Lower leg skin (tissue), 4 donors: Measurements from ENCODE around the gene FGF11. TPM values are rescaled to one million over a fixed set of nuclear protein-coding genes. Genes with fewer than 3 reads are reported as not detected.
A peak's percentile ranks its signal among the peaks of the same experiment; 100 is the strongest.

Source experiments
- DNase-seq, 2 donors: peaks; one replicate each; pipeline ENCODE4 v3.0.0-alpha.2; 2019; ENCODE audit warnings: low spot score in 2 of 2
- H3K4me3 ChIP-seq: fragments of 200-600 bp; sonication (generic); 2 replicates; pipeline ENCODE4 v1.5.1; 2017; ENCODE audit warnings: mild to moderate bottlenecking, low read depth; ENCODE audit not compliant: poor library complexity, severe bottlenecking
- POLR2A ChIP-seq, 2 donors: fragments of 450-650 bp; IDR thresholded peaks; one replicate each; pipeline ENCODE4 v1.6.1; 2016 to 2017; ENCODE audit warnings: antibody characterized with exemption in 2 of 2, mild to moderate bottlenecking in 1 of 2, moderate library complexity in 1 of 2
- WGBS, 2 donors: methylation state at CpG; one replicate each; pipeline ENCODE4 v1.1.5; 2018; 5-methylcytosine and 5-hydroxymethylcytosine counted together
- intact Hi-C: fragments of 100-400 bp; cut with DNase I; formaldehyde crosslinking; loops from one replicate; pipeline ENCODE4 v1.15.0; 2023; ENCODE audit warnings: low total_unique reads
- total RNA-seq, 4 donors: library from RNA; depleted of rRNA; stranded (reverse); fragments of >200 nt; gene quantifications; one replicate each; pipeline ENCODE4 v1.1.0, GENCODE V29; 2016
- TF ChIP-seq, protein P1 (sequence below), 3 donors: fragments of 450-650 bp; IDR thresholded peaks; one replicate each; pipeline ENCODE4 v1.5.1; 2016; ENCODE audit warnings: antibody characterized with exemption in 3 of 3, mild to moderate bottlenecking in 3 of 3, moderate library complexity in 2 of 3

Gene FGF11
- total RNA-seq, 4 donors from 2014 or later, result 12.5 to 15.0 (median 13.9) TPM

DNA sequence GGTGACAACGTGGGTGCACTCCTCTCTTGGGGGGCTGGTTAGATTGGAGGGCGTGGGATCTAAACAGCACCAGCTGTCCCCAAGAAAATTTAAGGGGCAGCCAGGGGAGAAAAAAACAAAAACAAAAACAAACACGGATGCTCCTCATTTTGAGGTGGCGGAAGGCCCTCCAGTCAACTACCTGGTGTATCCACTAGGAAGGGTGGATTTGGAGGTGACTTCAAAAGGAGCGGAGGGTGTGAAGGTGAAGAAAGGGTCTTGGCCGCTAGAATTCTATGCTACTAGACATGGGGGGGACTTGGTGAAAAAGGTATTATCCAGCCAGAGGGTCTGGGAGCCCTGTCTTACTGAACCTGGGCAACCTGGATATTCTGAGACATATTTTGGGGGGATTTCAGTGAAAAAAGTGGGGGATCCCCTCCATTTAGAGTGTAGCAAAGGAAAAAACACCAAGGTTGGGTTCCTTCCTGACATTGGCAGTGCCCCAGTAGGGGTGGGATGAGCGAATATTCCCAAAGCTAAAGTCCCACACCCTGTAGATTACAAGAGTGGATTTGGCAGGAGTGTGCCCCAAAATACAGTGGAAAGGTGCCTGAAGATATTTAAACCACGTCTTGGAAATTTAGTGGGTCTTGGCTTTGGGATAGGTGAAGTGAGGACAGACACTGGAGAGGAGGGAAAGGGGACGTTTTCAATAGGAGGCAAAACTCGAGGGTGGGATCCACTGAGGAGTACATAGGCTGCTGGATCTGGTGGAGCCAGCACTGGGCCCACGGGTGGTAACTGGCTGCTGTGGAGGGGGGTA lies 454 bp upstream of the FGF11 start:
- TF ChIP-seq POLR2A (IDR thresholded peaks at IDR 0.05), result no peak
- TF ChIP-seq, protein P1, sequence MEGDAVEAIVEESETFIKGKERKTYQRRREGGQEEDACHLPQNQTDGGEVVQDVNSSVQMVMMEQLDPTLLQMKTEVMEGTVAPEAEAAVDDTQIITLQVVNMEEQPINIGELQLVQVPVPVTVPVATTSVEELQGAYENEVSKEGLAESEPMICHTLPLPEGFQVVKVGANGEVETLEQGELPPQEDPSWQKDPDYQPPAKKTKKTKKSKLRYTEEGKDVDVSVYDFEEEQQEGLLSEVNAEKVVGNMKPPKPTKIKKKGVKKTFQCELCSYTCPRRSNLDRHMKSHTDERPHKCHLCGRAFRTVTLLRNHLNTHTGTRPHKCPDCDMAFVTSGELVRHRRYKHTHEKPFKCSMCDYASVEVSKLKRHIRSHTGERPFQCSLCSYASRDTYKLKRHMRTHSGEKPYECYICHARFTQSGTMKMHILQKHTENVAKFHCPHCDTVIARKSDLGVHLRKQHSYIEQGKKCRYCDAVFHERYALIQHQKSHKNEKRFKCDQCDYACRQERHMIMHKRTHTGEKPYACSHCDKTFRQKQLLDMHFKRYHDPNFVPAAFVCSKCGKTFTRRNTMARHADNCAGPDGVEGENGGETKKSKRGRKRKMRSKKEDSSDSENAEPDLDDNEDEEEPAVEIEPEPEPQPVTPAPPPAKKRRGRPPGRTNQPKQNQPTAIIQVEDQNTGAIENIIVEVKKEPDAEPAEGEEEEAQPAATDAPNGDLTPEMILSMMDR (IDR thresholded peaks at IDR 0.05), result no peak
- no peak overlapping the region for H3K4me3 ChIP-seq
- intact Hi-C loops, result loop anchor here (10.0 kb wide), 1 partner anchor 126 kb away; the partner anchor contains the start of gene SENP3
- no peak for DNase-seq
- 28 to 35% methylated on average over 11 of the region's 11 CpGs for WGBS, 2 donors

DNA sequence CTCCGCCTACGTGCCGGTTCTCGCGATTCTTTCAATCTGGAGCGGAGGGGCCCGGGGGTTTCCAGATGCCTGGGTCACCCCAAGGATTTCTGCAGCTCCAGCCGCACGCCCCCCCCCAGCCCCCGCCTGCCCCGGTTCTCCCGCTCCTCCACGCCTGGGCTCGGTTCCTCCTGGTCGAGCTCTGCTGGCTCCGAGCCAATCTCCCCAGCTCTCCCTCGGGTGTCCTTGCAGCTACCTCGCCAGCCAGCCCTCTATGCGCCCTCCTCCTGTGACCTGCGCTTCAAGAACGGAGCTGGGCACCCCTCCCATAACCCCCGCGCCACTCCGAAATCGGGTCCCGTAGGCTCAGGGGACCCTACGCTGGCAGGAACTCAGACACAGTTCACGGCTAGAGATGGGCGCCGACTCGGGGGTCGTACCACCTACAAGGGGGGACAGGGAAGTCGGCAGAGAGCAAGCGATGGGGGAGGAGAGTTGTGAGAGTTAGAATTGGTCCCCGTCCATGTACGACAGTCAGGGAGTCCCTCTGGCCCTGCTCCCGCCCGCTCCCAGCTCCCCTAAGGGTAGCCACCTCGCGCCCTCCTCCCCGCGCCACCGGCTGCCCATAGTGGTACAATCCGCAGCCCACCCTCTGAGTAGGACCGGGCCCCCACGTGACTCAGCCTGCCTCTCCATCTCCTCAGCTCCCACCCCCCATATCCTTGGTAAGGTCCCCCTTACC lies 961 bp downstream of the FGF11 start:
- H3K4me3 ChIP-seq, result peak overlapping the region; percentile 4
- peak in 1 of 2 donors; percentile 91 for DNase-seq
- TF ChIP-seq, protein P1 (IDR thresholded peaks at IDR 0.05), result no peak
- no peak for TF ChIP-seq POLR2A (IDR thresholded peaks at IDR 0.05)
- intact Hi-C loops, result no loop called here
- WGBS, 2 donors, result 2 to 3% methylated on average over 44 to 45 of the region's 46 CpGs

DNA sequence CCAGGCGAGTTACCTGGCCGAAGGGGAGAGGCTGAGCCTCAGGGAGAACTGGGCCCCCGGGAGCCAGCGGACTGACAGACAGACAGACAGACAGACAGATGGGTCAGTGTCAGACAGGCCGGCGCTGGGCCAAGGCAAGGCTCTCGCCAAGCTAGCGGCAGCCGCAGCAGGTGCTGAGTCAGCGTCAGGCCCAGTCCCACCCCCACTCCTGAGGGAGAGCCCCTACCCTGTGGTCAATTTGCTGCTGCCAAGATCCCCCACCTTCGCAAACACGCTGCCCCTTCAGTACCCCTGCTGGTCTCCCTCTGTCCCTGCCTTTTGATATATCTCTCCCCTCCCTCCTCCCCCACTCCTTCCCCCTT lies 1.5 kb downstream of the FGF11 start:
- 7 to 21% methylated on average over 8 to 12 of the region's 12 CpGs for WGBS, 2 donors
- no peak for DNase-seq
- H3K4me3 ChIP-seq, result no peak overlapping the region
- TF ChIP-seq POLR2A (IDR thresholded peaks at IDR 0.05), result no peak
- TF ChIP-seq, protein P1 (IDR thresholded peaks at IDR 0.05), result no peak
- intact Hi-C loops, result no loop called here

DNA sequence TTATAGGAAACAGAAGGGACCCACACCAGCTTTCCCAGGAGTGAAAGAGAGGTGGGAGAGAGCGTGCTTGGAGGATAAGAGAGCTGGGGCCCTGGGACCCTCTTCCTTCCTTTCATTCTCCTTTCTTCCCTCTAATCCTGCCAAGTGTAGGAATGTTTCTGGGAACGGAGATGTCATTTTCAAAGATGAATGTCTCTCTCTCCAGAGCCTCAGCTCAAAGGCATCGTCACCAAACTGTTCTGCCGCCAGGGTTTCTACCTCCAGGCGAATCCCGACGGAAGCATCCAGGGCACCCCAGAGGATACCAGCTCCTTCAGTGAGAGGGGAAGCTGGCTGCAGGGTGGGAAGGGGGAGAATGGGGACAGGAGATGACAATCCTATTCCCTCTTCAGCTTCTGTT lies 2.0 kb downstream of the FGF11 start:
- intact Hi-C loops, result no loop called here
- H3K4me3 ChIP-seq, result no peak overlapping the region
- WGBS, 2 donors, result 59 to 63% methylated on average over 7 of the region's 7 CpGs
- no peak for TF ChIP-seq POLR2A (IDR thresholded peaks at IDR 0.05)
- TF ChIP-seq, protein P1 (IDR thresholded peaks at IDR 0.05), result no peak
- no peak for DNase-seq

DNA sequence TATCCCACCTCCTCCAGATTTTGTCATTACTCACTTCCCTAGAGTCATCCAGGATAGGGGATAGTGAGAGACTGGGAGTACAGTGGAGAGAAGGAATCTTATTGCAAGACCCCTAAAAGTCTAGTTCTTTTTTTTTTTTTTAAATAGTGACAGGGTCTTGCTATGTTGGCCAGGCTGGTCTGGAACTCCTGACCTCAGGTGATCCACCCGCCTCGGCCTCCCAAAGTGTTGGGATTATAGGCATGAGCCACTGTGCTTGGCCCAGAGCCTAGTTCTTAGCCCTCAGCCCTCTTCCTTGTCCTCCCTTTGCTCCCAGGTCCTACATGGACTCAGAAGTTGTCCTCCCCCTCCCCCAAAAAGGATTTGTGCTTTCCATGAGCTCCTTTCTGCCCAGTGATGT lies 2.8 kb downstream of the FGF11 start:
- TF ChIP-seq POLR2A (IDR thresholded peaks at IDR 0.05), result no peak
- TF ChIP-seq, protein P1 (IDR thresholded peaks at IDR 0.05), result no peak
- WGBS, 2 donors, result 92 to 97% methylated on average over 2 of the region's 2 CpGs
- no peak for DNase-seq
- intact Hi-C loops, result no loop called here
- no peak overlapping the region for H3K4me3 ChIP-seq
